Mucosa of descending colon (tissue), 3 donors: ENCODE measurements around the gene ZNF672. TPM values are rescaled to one million over a fixed set of nuclear protein-coding genes. Genes with fewer than 3 reads are reported as not detected.
A peak's percentile ranks its signal among the peaks of the same experiment; 100 is the strongest.

Experiments
- ATAC-seq: fragments of 200-7000 bp; cut with Tn5 transposase; one replicate; pipeline ENCODE4 v1.9.1; 2020; ENCODE audit warnings: mild to moderate bottlenecking, moderate library complexity
- DNase-seq, 3 donors: peaks; one replicate each; pipeline ENCODE4 v3.0.0-alpha.2; 2020
- H3K36me3 ChIP-seq: fragments of 200-600 bp; one replicate; pipeline ENCODE4 v1.8.0; 2021; ENCODE audit warnings: low read depth, mild to moderate bottlenecking
- H3K4me1 ChIP-seq: fragments of 200-600 bp; one replicate; pipeline ENCODE4 v1.8.0; 2021; ENCODE audit warnings: low read depth, mild to moderate bottlenecking
- H3K4me3 ChIP-seq: fragments of 200-600 bp; one replicate; pipeline ENCODE4 v1.8.0; 2021; ENCODE audit warnings: mild to moderate bottlenecking
- H3K9me3 ChIP-seq: fragments of 200-600 bp; one replicate; pipeline ENCODE4 v1.8.0; 2021; ENCODE audit warnings: mild to moderate bottlenecking
- CTCF ChIP-seq: fragments of 200-600 bp; IDR thresholded peaks from one replicate; pipeline ENCODE4 v1.8.0; 2022; ENCODE audit warnings: antibody characterized with exemption, mild to moderate bottlenecking
- intact Hi-C, 2 donors: fragments of 100-400 bp; cut with DNase I in 1 of 2; cut with micrococcal nuclease in 1 of 2; formaldehyde crosslinking; loops; one replicate each; pipeline versions ENCODE4 v1.11.0 to v1.11.1; 2022; cut with DNase I, micrococcal nuclease
- total RNA-seq, 3 donors: library from RNA; stranded (reverse); fragmentation: NEBNext Ultra II Directional in 2 of 3; extraction: Animal tissue kit (Norgen Biotek cat#: 25700) in 2 of 3; gene quantifications; one replicate each; pipeline versions ENCODE4 v1.2.1 to v1.2.4, GENCODE V29; 2021 to 2023
- donor health status: DM: no; HTN: no; CAD: no; lungs with moderate emphysema.
- donor health status: DM: no; HTN: no; CAD: no.
- donor health status: DM: no; HTN: yes; CAD: no.

Gene ZNF672
- total RNA-seq, 3 donors from 2014 or later, result 29.6 to 38.8 (median 38.3) TPM

GRCh38 chr1:248810727-248811513 is 27.1 kb upstream of the ZNF672 start:
- Histone ChIP-seq H3K4me3 (no peak overlapping the region), H3K36me3 (peaks cover 11% of the 10 kb centered on the region), H3K9me3 (no peaks in the 10 kb centered on the region), H3K4me1 (peaks cover 11% of the 10 kb centered on the region)
- intact Hi-C loops, result no loop called here
- peak in 2 of 3 donors; percentile 35 to 51 for DNase-seq
- TF ChIP-seq CTCF, result no peak
- ATAC-seq, result no peak

GRCh38 chr1:248811514-248812490 is 26.2 kb upstream of the ZNF672 start:
- H3K9me3 ChIP-seq, result no peaks in the 10 kb centered on the region
- DNase-seq (peak in 1 of 3 donors; percentile 22), ATAC-seq (peak; percentile 42)
- peaks cover 11% of the 10 kb centered on the region for H3K36me3 ChIP-seq
- H3K4me3 ChIP-seq, result no peak overlapping the region
- H3K4me1 ChIP-seq, result peaks cover 2% of the 10 kb centered on the region
- TF ChIP-seq CTCF, result no peak
- intact Hi-C loops, result no loop called here

- Histone ChIP-seq H3K4me3 (no peak overlapping the region), H3K4me1 (no peaks in the 10 kb centered on the region), H3K36me3 (peaks cover 11% of the 10 kb centered on the region), H3K9me3 (no peaks in the 10 kb centered on the region)
- intact Hi-C loops, result no loop called here
- ATAC-seq (no peak), DNase-seq (peak in 1 of 3 donors; percentile 14)
- TF ChIP-seq CTCF, result no peak
Measured at GRCh38 chr1:248812736-248813425, 25.1 kb upstream of the ZNF672 start.

- no peaks in the 10 kb centered on the region for H3K9me3 ChIP-seq
- intact Hi-C loops, result no loop called here
- H3K4me3 ChIP-seq, result no peak overlapping the region
- no peaks in the 10 kb centered on the region for H3K4me1 ChIP-seq
- H3K36me3 ChIP-seq, result peaks cover 11% of the 10 kb centered on the region
- no peak for TF ChIP-seq CTCF
- DNase-seq, result no peak
- ATAC-seq, result no peak
Measured at GRCh38 chr1:248813546-248813945, 24.5 kb upstream of the ZNF672 start.

- H3K4me1 ChIP-seq, result no peaks in the 10 kb centered on the region
- H3K9me3 ChIP-seq, result no peaks in the 10 kb centered on the region
- DNase-seq (no peak), ATAC-seq (no peak)
- H3K4me3 ChIP-seq, result no peak overlapping the region
- H3K36me3 ChIP-seq, result peaks cover 11% of the 10 kb centered on the region
- no peak for TF ChIP-seq CTCF
- intact Hi-C loops, result no loop called here
Measured at GRCh38 chr1:248814351-248814750, 23.7 kb upstream of the ZNF672 start.
